Tibial artery (tissue), 4 donors: ENCODE data around the gene NOD2.

Experiments used
- DNase-seq, 2 donors: peaks; one replicate each; pipeline ENCODE4 v3.0.0-alpha.2; 2019
- H3K27ac ChIP-seq, 2 donors: fragments of 200-600 bp; sonication (generic) in 1 of 2; 1 replicate in 1 of 2; 2 replicates in 1 of 2; pipeline ENCODE4 v1.5.1; 2018 to 2019; ENCODE audit warnings: mild to moderate bottlenecking in 1 of 2
- H3K27me3 ChIP-seq, 2 donors: fragments of 200-600 bp; sonication (generic) in 1 of 2; one replicate each; pipeline versions ENCODE4 v1.5.1 to v1.6.0; 2016 to 2019
- H3K36me3 ChIP-seq, 3 donors: fragments of 200-600 bp; sonication (generic) in 2 of 3; one replicate each; pipeline ENCODE4 v1.5.1; 2016 to 2019; ENCODE audit warnings: mild to moderate bottlenecking in 2 of 3
- H3K4me1 ChIP-seq, 4 donors: fragments of 200-600 bp; sonication (generic) in 2 of 4; 1 replicate in 3 of 4; 2 replicates in 1 of 4; pipeline ENCODE4 v1.5.1; 2016 to 2019
- H3K4me3 ChIP-seq, 2 donors: fragments of 200-600 bp; sonication (generic) in 1 of 2; 1 replicate in 1 of 2; 2 replicates in 1 of 2; pipeline ENCODE4 v1.5.1; 2018 to 2019; ENCODE audit warnings: mild to moderate bottlenecking in 2 of 2
- H3K9me3 ChIP-seq, 3 donors: fragments of 200-600 bp; sonication (generic) in 1 of 3; one replicate each; pipeline ENCODE4 v1.5.1; 2016 to 2019
- CTCF ChIP-seq, 2 experiments: fragments of 200-600 bp in 1 of 2; fragments of 450-650 bp in 1 of 2; IDR thresholded peaks; one replicate each; pipeline ENCODE4 v1.5.1; 2017 to 2019; ENCODE audit warnings: antibody characterized with exemption in 2 of 2, mild to moderate bottlenecking in 1 of 2, moderate library complexity in 1 of 2
- intact Hi-C: fragments of 100-400 bp; cut with DNase I; formaldehyde crosslinking; loops from one replicate; pipeline ENCODE4 v1.15.0; 2023; ENCODE audit warnings: low total_unique reads

Gene NOD2

GRCh38 chr16:50683689-50684374 is 9.6 kb upstream of the NOD2 start:
- peak in 1 of 2 donors; percentile 62 for DNase-seq
- Histone ChIP-seq H3K27ac (no peak overlapping the region), H3K4me3 (no peak overlapping the region), H3K9me3 (no peaks in the 10 kb centered on the region), H3K27me3 (no peaks in the 10 kb centered on the region), H3K36me3 (no peaks in the 10 kb centered on the region), H3K4me1 (peaks cover 0 to 6% (median 0%) of the 10 kb centered on the region in 4 donors)
- intact Hi-C loops = no loop called here
- TF ChIP-seq CTCF (IDR thresholded peaks at IDR 0.05) = no peak

DNA sequence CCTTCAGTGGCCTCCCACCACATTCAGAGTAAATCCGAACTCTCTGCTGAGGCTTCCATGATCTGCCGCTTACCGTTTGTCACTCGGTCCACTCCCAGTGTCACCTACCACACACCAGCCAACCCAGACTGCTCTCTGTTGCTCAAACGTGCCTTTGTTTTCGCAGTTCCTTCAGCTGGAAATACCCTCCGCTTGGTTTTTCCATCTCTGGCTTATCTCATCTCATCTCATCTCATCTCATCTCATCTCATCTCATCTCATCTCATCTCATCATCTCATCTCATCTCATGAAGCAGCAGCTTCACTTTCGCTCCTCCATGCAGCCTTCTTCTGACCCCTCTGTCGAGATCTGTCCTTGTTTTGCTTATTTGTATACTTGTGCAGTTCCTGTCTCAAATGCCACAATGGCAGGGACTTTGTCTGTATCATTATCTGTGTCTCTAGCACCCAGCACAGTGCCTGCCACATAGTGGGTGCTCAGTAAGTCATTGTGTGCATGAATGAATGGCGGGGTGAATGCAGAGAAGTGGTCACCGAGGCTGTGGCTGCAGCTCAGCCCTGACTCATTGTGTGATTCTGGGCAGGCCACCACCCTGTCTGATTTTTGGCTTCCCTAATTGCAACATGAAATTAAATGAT is 8.5 kb upstream of the NOD2 start:
- Histone ChIP-seq H3K4me3 (no peak overlapping the region), H3K4me1 (peaks cover 0 to 6% (median 0%) of the 10 kb centered on the region in 4 donors), H3K9me3 (no peaks in the 10 kb centered on the region), H3K27me3 (no peaks in the 10 kb centered on the region), H3K27ac (no peak overlapping the region), H3K36me3 (no peaks in the 10 kb centered on the region)
- intact Hi-C loops = no loop called here
- DNase-seq = peak in 1 of 2 donors; percentile 52
- TF ChIP-seq CTCF (IDR thresholded peaks at IDR 0.05) = no peak

GRCh38 chr16:50685462-50686063 is 7.8 kb upstream of the NOD2 start:
- H3K27ac ChIP-seq = no peak overlapping the region
- DNase-seq = peak; percentile 51 to 59

GRCh38 chr16:50688083-50688482 is 5.3 kb upstream of the NOD2 start:
- Histone ChIP-seq H3K4me3 (no peak overlapping the region), H3K36me3 (no peaks in the 10 kb centered on the region), H3K4me1 (peaks cover 0 to 9% (median 2%) of the 10 kb centered on the region in 4 donors), H3K27ac (no peak overlapping the region), H3K27me3 (no peaks in the 10 kb centered on the region), H3K9me3 (no peaks in the 10 kb centered on the region)
- intact Hi-C loops = no loop called here
- TF ChIP-seq CTCF (IDR thresholded peaks at IDR 0.05) = no peak
- DNase-seq = peak in 1 of 2 donors; percentile 53

More at GRCh38 chr16:50685462-50686063, 7.8 kb upstream of the NOD2 start:
- Histone ChIP-seq H3K36me3 (no peaks in the 10 kb centered on the region), H3K4me1 (peaks cover 0 to 6% (median 0%) of the 10 kb centered on the region in 4 donors), H3K27me3 (no peaks in the 10 kb centered on the region), H3K9me3 (no peaks in the 10 kb centered on the region), H3K4me3 (no peak overlapping the region)
- intact Hi-C loops = no loop called here
- TF ChIP-seq CTCF (IDR thresholded peaks at IDR 0.05) = no peak

- no peak for TF ChIP-seq CTCF (IDR thresholded peaks at IDR 0.05)
- Histone ChIP-seq H3K27ac (no peak overlapping the region), H3K27me3 (no peaks in the 10 kb centered on the region), H3K9me3 (no peaks in the 10 kb centered on the region), H3K4me3 (no peak overlapping the region), H3K36me3 (no peaks in the 10 kb centered on the region), H3K4me1 (peaks cover 0 to 16% (median 6%) of the 10 kb centered on the region in 4 donors)
- DNase-seq = no peak
- intact Hi-C loops = no loop called here
These were observed 4.5 kb upstream of the NOD2 start for GRCh38 chr16:50688867-50689266.
